Pons (tissue), 1 donor: ENCODE data around the gene SNRPD3.
"Not testable (repeated sequence)": the region's sequence is repeated elsewhere in the genome, so short reads cannot be mapped to it uniquely, and the experiment has no call there.

Source experiments
- DNase-seq: peaks from one replicate; pipeline ENCODE4 v3.0.0-alpha.2; 2016; ENCODE audit warnings: low spot score

Gene SNRPD3

DNA sequence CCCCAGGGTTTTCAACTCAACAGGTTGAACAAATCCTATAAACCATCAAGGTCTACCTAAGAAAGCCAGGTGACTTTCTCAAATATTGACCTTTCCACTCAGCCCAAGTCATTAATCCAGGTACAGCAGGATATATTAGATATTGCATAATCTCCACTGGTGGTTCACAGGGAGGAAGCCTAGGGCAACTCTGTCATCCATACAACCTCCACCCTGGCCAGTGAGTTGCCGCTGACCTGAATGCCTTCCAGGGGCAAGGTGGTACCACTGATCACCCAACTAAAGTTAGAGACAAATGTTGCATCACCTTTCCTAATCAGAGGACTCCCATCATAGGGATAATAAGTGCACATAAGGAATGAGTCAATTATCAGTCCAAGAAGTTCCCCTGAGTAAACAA, 23.7 kb upstream of the SNRPD3 start:
- no peak for DNase-seq

DNA sequence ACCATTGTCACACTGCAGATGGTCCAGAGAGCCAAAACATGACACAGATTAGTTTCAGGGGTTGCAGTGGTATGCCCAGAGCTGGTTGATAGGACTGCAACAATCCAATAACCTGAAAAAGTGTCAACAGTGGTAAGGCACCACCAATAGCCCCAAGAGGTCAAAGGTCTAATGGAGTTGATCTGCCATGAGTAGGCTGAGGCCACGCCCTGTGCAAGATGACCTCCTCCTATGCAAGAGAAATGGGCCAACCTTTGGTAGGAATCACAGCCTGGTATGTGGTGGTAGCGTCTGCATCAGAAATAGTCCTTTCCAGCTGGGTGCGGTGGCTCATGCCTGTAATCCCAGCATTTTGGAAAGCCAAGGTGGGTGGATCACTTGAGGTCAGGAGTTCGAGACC, 20.5 kb upstream of the SNRPD3 start:
- DNase-seq = no peak

DNA sequence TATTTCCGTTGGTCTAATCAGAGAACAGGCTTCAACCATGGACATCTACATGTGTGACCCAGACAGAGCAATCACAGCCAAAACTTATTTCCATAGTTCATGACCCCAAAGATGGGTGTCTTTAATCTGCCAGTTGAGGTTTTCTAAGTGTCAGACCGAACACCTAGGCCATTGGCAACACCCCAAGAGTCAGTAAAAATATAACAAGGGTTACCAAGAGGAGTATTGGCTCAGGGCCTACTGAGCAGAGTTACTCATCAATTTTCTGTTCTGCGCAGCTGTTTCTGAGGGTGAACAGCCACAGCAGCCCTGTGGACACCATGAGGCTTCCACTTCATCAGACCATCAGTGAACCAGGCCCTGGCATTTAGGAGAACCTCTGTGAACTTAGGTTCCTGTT, 19.7 kb upstream of the SNRPD3 start:
- DNase-seq = no peak

DNA sequence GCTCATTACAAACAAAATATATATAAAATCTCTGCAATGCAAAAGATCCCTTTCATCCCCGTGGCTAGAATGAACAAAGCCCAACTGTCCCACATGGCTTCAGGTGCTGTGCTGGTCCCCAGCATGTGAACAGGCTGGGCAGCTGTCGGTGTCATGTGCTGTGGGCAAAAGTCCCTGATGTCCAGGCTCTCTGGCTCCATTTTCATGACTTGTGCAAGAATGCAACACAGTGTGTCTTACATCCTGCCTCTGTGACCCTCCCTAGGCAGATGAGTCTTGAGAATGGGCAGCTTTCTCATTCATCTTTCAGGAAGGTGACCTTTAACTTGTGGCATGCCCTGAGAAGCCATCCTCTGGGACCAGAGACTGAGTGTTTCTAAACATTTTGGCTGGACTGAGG, 15.3 kb upstream of the SNRPD3 start:
- no peak for DNase-seq

DNA sequence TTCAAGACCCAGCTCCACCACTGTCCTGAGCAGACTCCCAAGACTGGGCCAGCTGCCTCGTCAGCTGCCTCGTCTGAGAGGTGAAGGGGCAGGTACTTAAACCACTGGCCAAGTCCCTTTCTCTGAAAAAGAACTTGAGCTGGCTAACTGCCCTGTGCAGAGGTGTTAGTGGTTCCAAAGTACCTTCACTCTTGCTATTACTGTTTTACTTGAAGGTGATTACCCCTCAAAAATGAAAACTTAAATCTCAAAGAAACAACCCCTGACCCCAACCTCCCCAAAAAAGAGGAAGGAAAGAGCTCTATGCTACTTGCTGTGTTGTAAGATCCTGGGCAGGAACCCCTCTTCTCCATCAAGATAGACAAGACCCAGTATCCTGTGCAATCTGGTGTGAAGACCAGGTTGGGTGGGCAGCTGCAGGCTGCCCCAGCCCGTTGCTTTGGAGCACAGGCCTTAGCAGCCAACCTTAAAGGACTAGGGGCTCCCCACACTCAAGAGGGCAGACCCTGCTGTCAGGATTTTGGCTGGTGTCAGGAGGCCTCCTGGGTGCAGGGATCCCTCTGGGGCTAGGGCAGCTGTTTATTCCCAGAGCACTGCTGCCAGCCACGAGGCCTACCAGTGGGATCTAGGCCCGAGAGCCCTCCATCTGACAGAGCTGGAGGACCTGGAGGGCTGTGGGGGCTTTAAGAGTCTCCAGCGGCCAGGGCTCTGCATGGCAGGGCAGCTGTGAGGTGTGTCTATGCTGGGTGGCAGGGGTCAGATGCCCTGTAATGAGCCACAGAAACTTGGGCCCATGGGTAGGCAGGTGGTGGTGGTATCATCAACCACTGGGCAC, 13.9 kb upstream of the SNRPD3 start:
- DNase-seq = no peak

DNA sequence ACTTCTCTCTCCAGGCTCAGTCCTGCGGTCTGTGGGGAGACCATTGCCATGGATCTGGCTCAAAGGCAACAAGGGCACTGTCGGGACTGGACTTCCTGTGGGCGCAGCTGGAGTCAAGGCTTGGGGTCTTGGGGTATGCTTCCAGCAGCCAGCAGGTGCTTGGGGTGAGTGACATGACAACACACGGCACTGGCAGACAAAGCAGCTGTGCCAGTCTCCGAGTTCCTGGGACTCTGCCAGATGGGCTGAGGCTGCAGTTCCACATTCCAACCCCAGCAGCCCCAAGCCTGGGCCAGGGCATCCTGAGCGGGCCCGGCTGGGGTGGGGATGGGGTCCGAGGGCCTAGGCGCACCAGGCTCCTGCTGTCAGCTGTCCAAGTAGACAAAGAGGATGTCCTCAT, 13.2 kb upstream of the SNRPD3 start:
- peak; percentile 60 for DNase-seq

DNA sequence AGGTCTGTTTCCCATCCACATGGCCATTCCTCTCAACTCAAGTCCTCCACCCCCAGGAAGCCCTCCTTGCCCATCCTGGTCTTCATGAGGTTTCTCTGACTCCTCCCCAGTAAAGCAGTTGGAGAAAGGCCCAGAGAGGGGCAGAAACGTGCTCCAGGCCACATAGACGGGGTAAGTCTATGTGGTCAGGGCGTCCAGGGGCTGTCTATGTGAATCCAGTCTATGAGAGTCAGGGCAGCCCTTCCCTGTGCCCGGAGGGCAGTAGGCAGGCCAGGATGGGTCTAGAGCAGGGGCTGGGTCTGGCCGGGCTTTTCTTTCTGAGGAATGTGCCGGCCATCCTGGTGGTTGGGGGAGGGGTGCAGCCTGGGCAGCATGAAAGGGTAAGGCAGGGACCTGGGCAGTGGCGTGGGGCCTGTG, 12.6 kb upstream of the SNRPD3 start:
- DNase-seq = no peak

DNA sequence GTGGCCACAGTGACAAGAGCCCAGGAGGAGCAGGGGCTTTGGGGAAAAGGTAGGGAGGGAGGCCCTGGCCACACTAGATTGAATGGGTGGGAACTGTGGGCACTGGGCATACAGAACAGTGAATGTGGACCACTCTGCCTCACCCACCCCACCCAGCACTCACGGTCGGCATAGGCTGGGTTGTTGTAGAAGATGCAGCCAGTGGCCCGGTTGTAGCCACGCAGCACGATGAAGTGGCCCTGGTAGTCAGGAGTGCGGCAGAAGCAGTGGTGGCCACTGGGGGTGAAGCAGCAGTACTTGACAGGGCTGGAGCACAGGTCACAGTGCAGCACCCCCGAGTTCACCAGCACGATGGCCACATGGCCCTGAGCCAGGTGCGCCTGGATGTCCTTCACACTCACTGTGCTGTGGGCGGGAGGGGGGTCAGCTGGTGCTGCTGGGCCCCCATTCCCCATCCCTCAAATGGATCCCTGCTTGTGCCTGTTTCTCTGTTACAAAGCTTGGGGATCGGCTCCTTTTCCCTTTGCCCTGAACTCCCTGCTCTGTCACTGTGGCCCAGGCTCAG, 12.0 kb upstream of the SNRPD3 start:
- no peak for DNase-seq

DNA sequence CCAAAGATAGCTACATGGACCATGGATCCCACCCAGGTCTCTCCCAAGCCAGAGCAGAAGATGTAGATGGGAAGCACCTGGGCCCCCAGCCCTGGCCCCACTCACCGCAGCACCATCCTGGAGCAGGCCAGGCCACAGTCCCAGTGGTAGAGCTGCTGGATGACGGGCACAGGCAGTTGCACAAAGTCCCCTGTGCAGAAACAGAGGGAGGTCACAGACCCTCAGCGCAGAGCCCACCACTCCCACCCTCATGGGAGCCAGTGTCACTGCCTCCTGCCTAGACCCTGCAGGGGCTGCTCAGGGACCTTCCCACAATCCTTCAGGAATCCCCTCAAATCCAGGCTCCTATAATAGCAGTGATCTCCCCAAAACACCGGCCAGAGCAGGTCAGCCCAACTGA, 7.0 kb upstream of the SNRPD3 start:
- no peak for DNase-seq

DNA sequence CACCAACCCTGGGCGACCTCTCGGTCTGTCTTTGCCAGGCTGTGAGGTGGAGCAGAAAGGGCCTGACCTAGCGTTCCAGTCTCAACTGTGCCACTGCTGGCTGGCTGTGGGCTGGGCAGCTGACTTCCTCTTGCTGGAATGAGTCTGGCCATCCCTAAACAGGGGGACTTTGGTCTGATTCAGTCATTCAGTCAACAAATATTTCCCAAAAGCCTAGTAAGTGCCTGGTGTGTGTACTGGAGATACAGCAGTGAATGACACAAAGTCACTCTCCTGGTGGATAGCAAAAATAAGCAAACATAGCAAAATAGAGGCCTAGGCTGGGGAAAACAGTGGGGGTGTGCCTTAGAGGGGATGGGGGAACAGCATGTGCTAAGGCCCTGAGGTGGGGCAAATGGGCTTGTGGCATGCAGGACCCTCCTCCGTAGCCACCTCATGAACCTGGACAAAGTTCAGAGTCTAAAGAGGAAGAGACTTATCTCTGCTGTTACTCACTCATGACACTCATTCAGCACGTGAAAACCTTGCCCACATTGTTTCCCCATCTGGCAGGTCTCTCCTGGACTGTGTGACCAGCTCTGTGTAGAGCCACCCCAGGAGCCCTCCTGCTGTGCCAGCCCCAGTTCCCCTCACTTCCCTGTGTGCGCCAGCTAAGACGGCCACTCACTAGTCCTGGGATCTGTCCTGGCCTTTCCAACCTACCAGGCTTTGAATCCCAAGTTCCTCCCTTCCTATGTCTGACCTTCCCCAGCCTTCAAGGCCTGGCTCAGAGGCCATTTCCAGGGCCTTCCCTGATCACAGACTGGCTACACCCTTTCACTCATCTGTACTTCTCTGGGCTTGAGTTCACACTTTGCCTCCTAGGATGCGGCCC, 5.5 kb upstream of the SNRPD3 start:
- DNase-seq = no peak

DNA sequence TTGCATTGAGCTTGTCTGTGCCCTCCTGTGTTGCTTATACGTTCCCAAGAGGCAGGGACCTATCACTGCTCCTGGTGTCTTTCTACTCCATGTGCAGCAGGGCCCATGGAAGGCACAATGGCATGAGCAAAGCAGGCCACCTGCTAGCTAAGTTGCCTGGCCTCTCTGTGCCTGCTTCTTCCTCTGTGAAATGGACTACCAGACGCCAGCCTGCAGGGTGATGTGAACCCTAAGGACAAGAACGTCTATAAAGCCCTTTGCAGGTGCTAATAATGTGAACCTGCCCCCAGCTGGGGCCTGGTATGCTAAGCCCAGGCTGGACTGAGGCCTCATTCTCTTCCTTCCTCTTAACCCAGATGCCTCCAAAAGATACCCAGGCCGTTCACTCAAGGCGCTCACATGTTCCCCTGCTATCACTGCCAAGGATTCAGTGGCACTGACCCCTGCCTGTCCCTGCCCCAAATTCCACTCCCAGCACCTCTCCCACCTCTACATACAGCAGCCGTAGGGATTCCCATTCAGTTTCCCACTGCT, 4.8 kb upstream of the SNRPD3 start:
- DNase-seq = no peak

DNA sequence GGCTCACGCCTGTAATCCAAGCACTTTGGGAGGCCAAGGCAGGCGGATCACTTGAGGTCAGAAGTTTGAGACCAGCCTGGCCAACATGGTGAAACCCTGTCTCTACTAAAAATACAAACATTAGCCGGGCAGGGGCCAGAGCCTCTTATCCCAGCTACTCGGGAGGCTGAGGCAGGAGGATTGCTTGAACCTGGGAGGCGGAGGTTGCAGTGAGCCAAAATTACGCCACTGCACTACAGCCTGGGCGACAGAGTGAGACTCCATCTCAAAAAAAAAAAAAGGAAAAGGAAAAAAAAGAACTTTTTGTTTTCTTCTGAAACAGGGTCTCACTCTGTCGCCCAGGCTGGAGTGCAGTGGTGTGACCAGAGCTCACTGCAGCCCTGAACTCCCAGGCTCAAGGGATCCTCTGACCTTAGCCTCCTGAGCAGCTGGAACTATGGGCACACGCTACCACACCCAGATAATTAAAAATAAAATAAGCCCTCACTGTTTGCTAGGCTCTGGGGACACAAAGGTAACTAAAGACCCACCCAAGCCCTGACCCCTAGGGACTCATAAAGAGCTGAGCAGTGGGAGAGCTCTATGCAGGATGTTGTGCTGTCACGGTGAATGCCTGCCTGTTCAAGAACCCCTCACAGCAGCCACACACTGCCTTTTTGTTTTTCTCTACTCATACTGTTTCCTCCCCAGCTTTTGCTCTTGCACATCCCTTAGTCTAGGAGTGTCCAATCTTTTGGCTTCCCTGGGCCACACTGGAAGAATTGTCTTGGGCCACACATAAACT, 3.1 kb upstream of the SNRPD3 start:
- DNase-seq = not testable (repeated sequence)

DNA sequence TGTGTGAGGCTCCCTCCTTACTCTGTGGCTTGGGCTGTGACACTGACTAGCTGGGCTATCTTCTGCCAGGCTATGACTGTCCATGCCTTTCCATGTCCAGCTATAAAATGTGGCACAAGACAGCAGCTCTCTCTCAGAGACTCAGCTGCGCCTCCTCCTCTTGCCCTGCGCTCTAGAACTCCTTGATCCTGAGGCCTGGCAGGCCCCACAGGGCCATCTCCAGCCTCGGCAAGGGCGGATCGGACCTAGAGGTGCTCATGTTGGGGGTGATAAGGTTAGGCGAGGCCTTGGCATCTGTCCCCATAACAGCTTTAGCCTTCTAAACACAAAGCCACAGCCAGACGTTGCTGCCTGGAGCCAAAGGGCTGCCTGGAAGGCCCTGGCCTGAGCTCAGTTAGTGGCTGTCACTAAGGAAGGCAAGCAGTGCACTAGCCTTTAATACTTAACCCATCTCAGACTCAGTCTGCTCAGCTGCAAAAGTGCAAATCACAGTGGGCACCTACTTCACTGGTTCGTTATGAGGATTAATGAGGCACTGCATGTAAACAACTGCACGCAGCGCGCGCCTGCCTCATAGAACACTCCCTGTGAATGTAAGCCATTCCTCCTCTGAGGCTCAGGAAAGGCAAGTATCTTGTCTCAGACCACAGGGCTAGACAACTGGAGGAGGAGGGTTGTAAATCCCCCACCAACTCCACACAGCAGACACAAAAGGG, 2.0 kb upstream of the SNRPD3 start:
- peak; percentile 33 for DNase-seq

DNA sequence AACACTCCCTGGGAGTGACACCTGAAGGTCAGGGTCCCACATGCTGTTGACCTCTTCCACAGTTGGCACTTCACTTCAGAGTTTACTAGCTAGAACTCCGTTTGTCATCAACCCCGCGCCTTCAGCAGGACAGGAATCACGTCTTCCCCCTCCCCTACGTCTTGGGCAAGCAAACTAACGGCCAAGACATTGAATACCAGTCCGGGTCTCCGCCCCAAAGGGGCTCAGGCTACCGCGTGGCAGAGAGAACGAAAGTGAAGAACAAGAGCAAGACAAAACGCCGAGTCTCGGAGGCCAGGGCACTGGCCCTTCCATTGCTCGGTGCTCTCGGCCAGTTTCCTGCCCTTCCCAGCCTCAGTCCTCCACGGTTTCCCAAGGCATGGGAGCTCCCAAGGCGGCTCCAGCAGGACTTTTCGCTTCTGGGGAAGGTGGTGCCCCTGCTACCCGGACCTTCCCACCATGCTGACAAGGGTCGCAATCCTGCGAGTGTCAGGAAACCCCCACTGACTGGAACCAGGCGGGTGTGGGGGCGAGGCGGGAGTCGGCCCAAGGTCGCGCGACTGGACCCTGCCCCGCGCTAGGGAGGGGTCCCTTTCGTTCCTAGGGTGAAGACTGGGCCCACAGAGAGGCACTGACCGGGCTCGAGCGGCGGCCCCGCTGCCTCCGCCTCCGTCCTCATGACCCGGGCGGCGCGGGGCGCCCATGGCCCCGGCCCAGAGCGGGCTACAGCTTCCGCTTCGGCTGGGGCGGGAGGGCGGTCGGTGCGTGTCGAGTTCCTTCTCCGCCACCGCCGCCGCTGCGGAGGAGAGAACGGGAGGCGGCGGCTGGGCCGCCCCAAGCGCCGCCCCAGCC, 1.3 kb upstream of the SNRPD3 start, which contains the start of gene GUCD1:
TSS of gene GUCD1 (minus strand) at position 826 of the 852 bp plus-strand sequence. CDS start at position 679, 147 bp downstream.
- peak; percentile 37 for DNase-seq

DNA sequence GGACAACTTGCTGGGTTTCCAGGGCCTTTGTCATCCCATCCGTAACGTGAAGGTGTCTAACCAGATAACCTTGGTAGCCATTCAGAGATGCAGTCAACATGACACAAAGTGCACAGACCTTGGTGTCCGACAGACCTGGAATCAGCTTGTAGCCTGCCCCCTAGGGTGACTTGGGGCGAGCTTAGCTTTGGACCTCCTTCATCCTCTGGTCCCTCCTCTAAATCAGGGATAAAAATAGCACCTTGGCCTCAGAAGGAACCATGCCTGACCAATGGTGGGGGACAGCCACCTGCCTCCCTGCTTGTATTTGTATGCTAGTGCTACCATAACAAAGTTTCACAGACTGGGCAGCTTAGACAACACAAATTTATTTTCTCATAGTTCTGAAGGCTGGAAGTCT, 3.7 kb downstream of the SNRPD3 start:
- no peak for DNase-seq

DNA sequence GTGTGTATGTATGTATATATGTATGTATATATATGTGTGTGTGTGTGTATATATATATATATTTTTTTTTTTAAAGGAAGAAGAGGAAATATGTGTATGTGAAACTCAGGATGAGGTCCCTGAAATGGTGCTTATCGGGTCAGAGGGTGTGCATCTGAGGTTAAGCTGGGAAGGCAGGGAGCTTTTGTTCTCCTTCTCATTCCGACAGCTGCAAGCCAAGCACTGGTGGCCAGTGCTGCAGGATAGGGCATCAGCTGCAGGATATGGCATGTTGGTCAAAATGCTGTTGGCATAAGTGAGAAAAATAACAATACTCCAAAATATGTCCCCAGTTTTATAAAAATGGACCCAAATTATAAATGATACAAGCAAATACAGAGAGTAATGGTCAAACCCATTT, 7.4 kb downstream of the SNRPD3 start:
- no peak for DNase-seq

DNA sequence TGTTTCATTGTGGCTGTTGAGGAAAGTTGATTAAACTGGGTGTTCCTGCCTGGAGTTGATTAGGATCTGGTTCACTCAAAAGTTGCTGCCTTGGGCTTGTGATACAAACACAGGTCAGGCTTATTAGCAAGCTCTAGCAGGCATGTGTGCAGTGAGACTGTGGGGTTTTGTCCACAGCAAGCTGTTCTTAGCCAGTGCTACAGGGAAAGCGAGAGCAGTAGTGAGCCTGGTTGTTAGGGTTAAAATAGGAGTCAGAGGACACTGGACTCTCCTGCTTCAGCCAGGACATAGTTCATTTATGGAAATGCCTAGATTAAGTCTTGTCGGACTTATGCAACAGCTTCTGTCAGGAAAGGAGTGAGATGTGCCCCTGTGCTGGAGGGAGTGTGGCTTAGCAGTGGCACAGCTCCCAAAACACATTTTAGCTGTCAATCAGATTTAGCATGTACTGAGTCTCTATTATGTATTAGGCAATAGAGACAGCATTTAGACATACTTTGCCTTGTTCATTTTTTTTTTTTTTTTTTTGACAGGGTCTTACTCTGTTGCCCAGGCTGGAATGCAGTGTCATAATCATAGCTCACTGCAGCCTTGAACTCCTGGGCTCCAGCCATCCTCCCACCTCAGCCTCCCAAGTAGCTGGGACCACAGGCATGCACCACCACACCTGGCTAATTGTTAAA, 8.7 kb downstream of the SNRPD3 start:
- DNase-seq = no peak

DNA sequence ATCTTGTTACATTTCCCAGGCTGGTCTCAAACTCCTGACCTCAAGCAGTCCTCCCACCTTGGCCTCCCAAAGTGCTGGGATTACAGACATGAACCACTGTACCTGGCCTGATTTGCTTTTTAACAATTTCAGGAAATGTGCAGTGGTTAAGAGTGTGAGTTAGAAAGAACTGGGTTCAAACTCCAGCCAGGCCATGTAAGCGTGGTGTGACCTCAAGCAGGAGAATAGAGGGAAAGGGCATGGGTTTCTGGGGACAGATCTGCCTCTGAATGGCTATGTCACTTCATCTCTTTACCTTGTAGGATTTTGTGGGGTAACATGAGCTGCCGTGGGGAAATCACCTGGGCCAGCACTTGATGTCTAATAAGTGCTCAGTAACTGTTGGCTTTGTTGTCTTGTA, 9.3 kb downstream of the SNRPD3 start:
- DNase-seq = no peak

DNA sequence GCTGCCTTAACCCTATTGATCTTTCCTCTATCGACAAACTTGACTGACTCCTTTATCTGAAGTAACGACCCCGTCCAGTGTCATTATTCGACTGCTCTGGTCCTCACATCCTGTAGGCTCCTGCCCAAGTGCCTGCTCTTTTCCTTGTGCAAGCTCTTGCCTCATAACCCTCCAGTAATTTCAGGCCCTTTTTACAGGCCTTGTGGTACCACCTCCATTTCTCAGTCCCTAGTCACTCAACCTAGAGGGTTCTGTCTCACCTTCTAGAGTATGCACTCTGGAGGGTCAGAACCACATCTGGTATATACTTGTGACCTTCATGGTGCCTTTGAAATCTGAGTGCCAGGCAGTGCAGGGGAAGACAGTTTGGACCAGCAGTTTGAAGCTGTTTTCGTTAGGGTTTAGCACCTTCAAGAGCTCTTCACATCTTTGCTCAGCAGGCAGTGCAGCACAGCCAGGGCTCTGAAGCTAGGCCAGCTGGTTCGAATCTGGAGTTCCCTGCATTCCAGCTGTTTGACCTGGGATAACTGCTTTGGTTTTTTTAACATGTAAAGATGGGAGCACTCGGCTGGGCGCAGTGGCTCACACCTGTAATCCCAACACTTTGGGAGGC, 11.2 kb downstream of the SNRPD3 start:
- DNase-seq = no peak
